ENCODE results near the gene ITGA3. TPM values are rescaled to one million over a fixed set of nuclear protein-coding genes. Genes with fewer than 3 reads are reported as not detected.

ITGA3 gene
- total and polyA plus RNA-seq, 2 of the 13 experiments (the other 11 are each of a cell fraction or from before 2014, with no cell fraction given) = 0.48 to 0.69 TPM

DNA sequence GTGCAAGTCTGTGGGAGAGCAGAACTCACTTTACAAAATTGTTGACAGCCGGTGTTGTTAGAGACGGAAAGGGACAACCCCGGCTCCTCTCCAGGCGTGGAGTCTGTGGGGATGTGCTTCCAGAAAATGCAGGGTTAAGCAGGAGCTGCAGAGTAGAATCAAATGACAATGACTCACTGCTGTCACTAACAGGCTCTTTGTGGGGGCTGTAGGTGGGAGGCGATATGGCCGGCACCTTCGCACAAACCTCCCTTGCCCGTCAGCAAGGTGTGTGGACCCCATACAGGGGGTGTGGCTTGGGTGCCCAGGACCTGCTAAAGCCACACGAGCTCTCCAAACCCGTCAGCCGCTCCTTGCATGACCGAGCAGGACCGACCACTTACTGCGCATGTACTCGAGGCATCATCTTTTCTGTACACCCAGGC, 45.0 kb downstream of the ITGA3 start:
- CTCF ChIA-PET (ENCODE audit: low intra/inter-chr PET ratio, low total read pairs) = no interaction called here
- POLR2A ChIA-PET = interaction anchor here (1.9 to 2.9 kb wide), 2 partner anchors 12 to 47 kb away, joined by 10 to 32 read pairs; no protein-coding TSS in a partner anchor
- ATAC-seq (no peak), DNase-seq (ENCODE audit: low spot score) (no peak), FAIRE-seq (no peak)
- Histone ChIP-seq H4K20me1 (ENCODE audit: insufficient read depth, low read length) (no peaks in the 10 kb centered on the region), H3K4me3 (replicated peaks in 1 of 3; ENCODE audit: insufficient read depth in 1 of 3, low read depth in 2 of 3, low read length in 3 of 3) (peak overlapping the region in 2 of 3 experiments; percentile 27 to 49; a peak in 2 of 6 replicates), H3K27ac (ENCODE audit: extremely low read length, insufficient read depth, low read length) (peak overlapping the region; percentile 68), H3K4me2 (ENCODE audit: low read depth, low read length) (peak overlapping the region; percentile 63), H2AFZ (ENCODE audit: low read length) (no peak overlapping the region), H3K4me1 (ENCODE audit: insufficient read depth, low read length) (peaks cover 47% of the 10 kb centered on the region), H3K36me3 (replicated peaks in 1 of 2; ENCODE audit: control insufficient read depth in 1 of 2, insufficient read depth in 2 of 2, low read length in 2 of 2) (peaks cover 0 to 4% of the 10 kb centered on the region in 2 experiments; a peak in 1 of 5 replicates), H3K9me3 (ENCODE audit: low read length) (no peaks in the 10 kb centered on the region), H3K27me3 (ENCODE audit: control insufficient read depth in 1 of 2, insufficient read depth in 2 of 2, low read length in 2 of 2) (no peaks in the 10 kb centered on the region), H3K79me2 (ENCODE audit: insufficient read depth, low read length) (peaks cover 1% of the 10 kb centered on the region), H3K9ac (ENCODE audit: insufficient read depth, low read depth, low read length) (peak overlapping the region; percentile 35; the same call in 1 of the 2 replicates)
- TF ChIP-seq GABPB1 (CRISPR knock-in tag; IDR thresholded peaks at IDR 0.05) (0 out of 2 replicates have a peak, but pooled peaks have one; percentile 16), MZF1 (CRISPR knock-in tag; IDR thresholded peaks at IDR 0.05; ENCODE audit: borderline replicate concordance) (no peak), ERF (CRISPR knock-in tag; IDR thresholded peaks at IDR 0.05) (0 out of 2 replicates have a peak, but pooled peaks have one; percentile 7), FOXC1 (CRISPR knock-in tag; IDR thresholded peaks at IDR 0.05; ENCODE audit: borderline replicate concordance) (0 out of 2 replicates have a peak, but pooled peaks have one; percentile 4), KLF11 (CRISPR knock-in tag; IDR thresholded peaks at IDR 0.05) (no peak), AKAP8 (CRISPR knock-in tag; IDR thresholded peaks at IDR 0.05) (0 out of 2 replicates have a peak, but pooled peaks have one; percentile 8), SP2 (CRISPR knock-in tag; IDR thresholded peaks at IDR 0.05) (0 out of 2 replicates have a peak, but pooled peaks have one; percentile 33), ATF1 (CRISPR knock-in tag; IDR thresholded peaks at IDR 0.05) (no peak), ZNF225 (CRISPR knock-in tag; IDR thresholded peaks at IDR 0.05) (0 out of 2 replicates have a peak, but pooled peaks have one; percentile 47), NRL (CRISPR knock-in tag; IDR thresholded peaks at IDR 0.05; ENCODE audit: borderline replicate concordance) (0 out of 2 replicates have a peak, but pooled peaks have one; percentile 24), ZNF652 (CRISPR knock-in tag; IDR thresholded peaks at IDR 0.05; ENCODE audit: borderline replicate concordance, low read depth) (peak; percentile 76; the same call in 1 of the 2 replicates)
- TF ChIP-seq, protein P1, sequence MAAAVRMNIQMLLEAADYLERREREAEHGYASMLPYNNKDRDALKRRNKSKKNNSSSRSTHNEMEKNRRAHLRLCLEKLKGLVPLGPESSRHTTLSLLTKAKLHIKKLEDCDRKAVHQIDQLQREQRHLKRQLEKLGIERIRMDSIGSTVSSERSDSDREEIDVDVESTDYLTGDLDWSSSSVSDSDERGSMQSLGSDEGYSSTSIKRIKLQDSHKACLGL (CRISPR knock-in tag; IDR thresholded peaks at IDR 0.05) = no peak
- TF ChIP-seq, protein P2, sequence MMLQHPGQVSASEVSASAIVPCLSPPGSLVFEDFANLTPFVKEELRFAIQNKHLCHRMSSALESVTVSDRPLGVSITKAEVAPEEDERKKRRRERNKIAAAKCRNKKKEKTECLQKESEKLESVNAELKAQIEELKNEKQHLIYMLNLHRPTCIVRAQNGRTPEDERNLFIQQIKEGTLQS (CRISPR knock-in tag; IDR thresholded peaks at IDR 0.05) = no peak
- no TSS peak for BruUV-seq (replicated peaks)
- in situ Hi-C loops (cut with HindIII; ENCODE audit: extremely low pct_ligation_motif_present, low pct_unique_long_range_greater_than_20kb) (no loop called here), intact Hi-C loops (cut with micrococcal nuclease; ENCODE audit: unreplicated experiment) (no loop called here)
- 69% methylated on average over 13 of the region's 15 CpGs for WGBS (ENCODE audit: low lambda C conversion rate)
